WTC11 (cell line): ENCODE results near the gene TRMO. TPM values are rescaled to one million over a fixed set of nuclear protein-coding genes. Genes with fewer than 3 reads are reported as not detected.
A peak's percentile ranks its signal among the peaks of the same experiment; 100 is the strongest.

ENCODE experiments used
- ATAC-seq: fragments of 200-7000 bp; cut with Tn5 transposase; 2 replicates; pipeline ENCODE4 v1.10.0; 2021; ENCODE audit warnings: mild to moderate bottlenecking, moderate library complexity
- CTCF ChIA-PET: fragments of 300-600 bp; sonication (Branson Sonifier 250); formaldehyde crosslinking; loops from one replicate; lab custom pipeline; 2021; ENCODE audit warnings: antibody characterized with exemption; lab: Charles Lee
- POLR2A ChIA-PET: fragments of 350-600 bp; sonication (Branson Sonifier 250); formaldehyde crosslinking; loops from one replicate; lab custom pipeline; 2021; ENCODE audit warnings: antibody characterized with exemption; lab: Charles Lee
- DNase-seq: peaks from one replicate; pipeline ENCODE4 v3.0.0; 2021; ENCODE audit warnings: low spot score
- H3K27ac Mint-ChIP-seq: 2 replicates; pipeline ENCODE4 v1.8.0; 2021; ENCODE audit warnings: mixed read lengths
- H3K27me3 Mint-ChIP-seq: 2 replicates; pipeline ENCODE4 v1.8.0; 2021; ENCODE audit warnings: low read depth, mild to moderate bottlenecking, moderate library complexity, mixed read lengths
- H3K36me3 Mint-ChIP-seq: 2 replicates; pipeline ENCODE4 v1.8.0; 2021; ENCODE audit warnings: mixed read lengths
- H3K4me1 Mint-ChIP-seq: 2 replicates; pipeline ENCODE4 v1.8.0; 2022; ENCODE audit warnings: mixed read lengths
- H3K4me3 Mint-ChIP-seq: 2 replicates; pipeline ENCODE4 v1.8.0; 2021; ENCODE audit warnings: mild to moderate bottlenecking, moderate library complexity, mixed read lengths
- H3K9me3 Mint-ChIP-seq: 2 replicates; pipeline ENCODE4 v1.8.0; 2021; ENCODE audit warnings: mixed read lengths
- ATF1 ChIP-seq: sonication (generic); formaldehyde crosslinking; IDR thresholded peaks from 2 replicates; pipeline ENCODE4 v1.8.1; 2023; ENCODE audit warnings: mild to moderate bottlenecking, moderate library complexity, missing genetic modification reagents
- CREB1 ChIP-seq: sonication (generic); formaldehyde crosslinking; IDR thresholded peaks from 2 replicates; pipeline ENCODE4 v1.8.0; 2023; ENCODE audit warnings: mild to moderate bottlenecking, missing genetic modification reagents
- GABPB1 ChIP-seq: sonication (generic); formaldehyde crosslinking; IDR thresholded peaks from 2 replicates; pipeline ENCODE4 v1.8.1; 2023; ENCODE audit warnings: mild to moderate bottlenecking, missing genetic modification reagents
- KAT7 ChIP-seq: sonication (generic); formaldehyde crosslinking; IDR thresholded peaks from 2 replicates; pipeline ENCODE4 v1.8.1; 2023; ENCODE audit warnings: missing genetic modification reagents, mild to moderate bottlenecking, borderline replicate concordance
- MAX ChIP-seq: sonication (generic); formaldehyde crosslinking; IDR thresholded peaks from 2 replicates; pipeline ENCODE4 v1.8.0; 2022; ENCODE audit warnings: mild to moderate bottlenecking, missing genetic modification reagents
- NFE2L1 ChIP-seq: sonication (generic); formaldehyde crosslinking; IDR thresholded peaks from 2 replicates; pipeline ENCODE4 v1.8.1; 2023; ENCODE audit warnings: missing genetic modification reagents
- NR1H2 ChIP-seq: sonication (generic); formaldehyde crosslinking; IDR thresholded peaks from 2 replicates; pipeline ENCODE4 v1.9.0; 2021; ENCODE audit warnings: mild to moderate bottlenecking, moderate library complexity, missing genetic modification reagents
- PREB ChIP-seq: sonication (generic); formaldehyde crosslinking; IDR thresholded peaks from 2 replicates; pipeline ENCODE4 v1.8.1; 2022; ENCODE audit warnings: mild to moderate bottlenecking, missing genetic modification reagents, moderate library complexity, borderline replicate concordance
- PRRX2 ChIP-seq: fragments of 250-450 bp; sonication (Bioruptor Pico); IDR thresholded peaks from 2 replicates; pipeline ENCODE4 v1.8.0; 2021; ENCODE audit warnings: mild to moderate bottlenecking
- RELA ChIP-seq: sonication (generic); formaldehyde crosslinking; IDR thresholded peaks from 2 replicates; pipeline ENCODE4 v1.8.1; 2022; ENCODE audit warnings: missing genetic modification reagents, mild to moderate bottlenecking, borderline replicate concordance
- USF1 ChIP-seq: sonication (generic); formaldehyde crosslinking; IDR thresholded peaks from 2 replicates; pipeline ENCODE4 v1.8.0; 2022; ENCODE audit warnings: mild to moderate bottlenecking, missing genetic modification reagents
- ZNF263 ChIP-seq: sonication (generic); formaldehyde crosslinking; IDR thresholded peaks from 2 replicates; pipeline ENCODE4 v1.8.1; 2022; ENCODE audit warnings: low read depth, mild to moderate bottlenecking, moderate library complexity, missing genetic modification reagents
- ZNF416 ChIP-seq: fragments of 250-450 bp; sonication (Bioruptor Pico); IDR thresholded peaks from 2 replicates; pipeline ENCODE4 v1.9.0; 2021; ENCODE audit warnings: mild to moderate bottlenecking, inconsistent platforms
- ZNF423 ChIP-seq: fragments of 250-450 bp; sonication (Bioruptor Pico); IDR thresholded peaks from 2 replicates; pipeline ENCODE4 v2.1.2; 2022; ENCODE audit warnings: mild to moderate bottlenecking, moderate library complexity
- total RNA-seq: library from RNA; stranded (reverse); gene quantifications from 3 replicates; pipeline ENCODE4 v1.2.3, GENCODE V29; 2021
- TF ChIP-seq, protein P1 (sequence below): sonication (generic); formaldehyde crosslinking; IDR thresholded peaks from 2 replicates; pipeline ENCODE4 v1.8.0; 2023; ENCODE audit warnings: mild to moderate bottlenecking, missing genetic modification reagents
- TF ChIP-seq, protein P2 (sequence below): sonication (generic); formaldehyde crosslinking; IDR thresholded peaks from 2 replicates; pipeline ENCODE4 v1.8.1; 2023; ENCODE audit warnings: mild to moderate bottlenecking, missing genetic modification reagents, moderate library complexity
- TF ChIP-seq, protein P3 (sequence below): fragments of 200-600 bp; IDR thresholded peaks from 2 replicates; pipeline ENCODE4 v1.8.0; 2022; ENCODE audit warnings: antibody characterized with exemption

Gene TRMO
- total RNA-seq, 1 experiment from 2014 or later, result 4.6 TPM

- TF ChIP-seq, protein P1, sequence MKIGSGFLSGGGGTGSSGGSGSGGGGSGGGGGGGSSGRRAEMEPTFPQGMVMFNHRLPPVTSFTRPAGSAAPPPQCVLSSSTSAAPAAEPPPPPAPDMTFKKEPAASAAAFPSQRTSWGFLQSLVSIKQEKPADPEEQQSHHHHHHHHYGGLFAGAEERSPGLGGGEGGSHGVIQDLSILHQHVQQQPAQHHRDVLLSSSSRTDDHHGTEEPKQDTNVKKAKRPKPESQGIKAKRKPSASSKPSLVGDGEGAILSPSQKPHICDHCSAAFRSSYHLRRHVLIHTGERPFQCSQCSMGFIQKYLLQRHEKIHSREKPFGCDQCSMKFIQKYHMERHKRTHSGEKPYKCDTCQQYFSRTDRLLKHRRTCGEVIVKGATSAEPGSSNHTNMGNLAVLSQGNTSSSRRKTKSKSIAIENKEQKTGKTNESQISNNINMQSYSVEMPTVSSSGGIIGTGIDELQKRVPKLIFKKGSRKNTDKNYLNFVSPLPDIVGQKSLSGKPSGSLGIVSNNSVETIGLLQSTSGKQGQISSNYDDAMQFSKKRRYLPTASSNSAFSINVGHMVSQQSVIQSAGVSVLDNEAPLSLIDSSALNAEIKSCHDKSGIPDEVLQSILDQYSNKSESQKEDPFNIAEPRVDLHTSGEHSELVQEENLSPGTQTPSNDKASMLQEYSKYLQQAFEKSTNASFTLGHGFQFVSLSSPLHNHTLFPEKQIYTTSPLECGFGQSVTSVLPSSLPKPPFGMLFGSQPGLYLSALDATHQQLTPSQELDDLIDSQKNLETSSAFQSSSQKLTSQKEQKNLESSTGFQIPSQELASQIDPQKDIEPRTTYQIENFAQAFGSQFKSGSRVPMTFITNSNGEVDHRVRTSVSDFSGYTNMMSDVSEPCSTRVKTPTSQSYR, result no peak
- TF ChIP-seq PREB (CRISPR knock-in tag), result no peak
- TF ChIP-seq, protein P2, sequence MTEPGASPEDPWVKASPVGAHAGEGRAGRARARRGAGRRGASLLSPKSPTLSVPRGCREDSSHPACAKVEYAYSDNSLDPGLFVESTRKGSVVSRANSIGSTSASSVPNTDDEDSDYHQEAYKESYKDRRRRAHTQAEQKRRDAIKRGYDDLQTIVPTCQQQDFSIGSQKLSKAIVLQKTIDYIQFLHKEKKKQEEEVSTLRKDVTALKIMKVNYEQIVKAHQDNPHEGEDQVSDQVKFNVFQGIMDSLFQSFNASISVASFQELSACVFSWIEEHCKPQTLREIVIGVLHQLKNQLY (CRISPR knock-in tag), result no peak
- TF ChIP-seq NR1H2 (CRISPR knock-in tag), result no peak
- no peak for TF ChIP-seq CREB1 (CRISPR knock-in tag)
- TF ChIP-seq ATF1 (CRISPR knock-in tag), result no peak
These were observed 30.6 kb downstream of the TRMO start (continued) for GRCh38 chr9:97891736-97892135.

GRCh38 chr9:97889941-97890887 is 32.1 kb downstream of the TRMO start:
- Mint-ChIP-seq H3K27ac (no peak overlapping the region), H3K4me1 (peaks cover 6% of the 10 kb centered on the region; the same call in 1 of the 2 replicates), H3K9me3 (no peaks in the 10 kb centered on the region), H3K36me3 (no peaks in the 10 kb centered on the region), H3K4me3 (no peak overlapping the region), H3K27me3 (peaks cover 46% of the 10 kb centered on the region)
- DNase-seq (peak; percentile 81), ATAC-seq (peak; percentile 89)
- ChIA-PET CTCF (interaction anchor here (0.5 to 5.9 kb wide), 43 partner anchors 8 to 414 kb away, joined by 3 to 70 read pairs (median 4); partner anchors contain the start of genes NANS, NCBP1, TRMO and TSTD2), POLR2A (interaction anchor here (0.6 kb wide), 1 partner anchor 77 kb away, joined by 5 read pairs; no protein-coding TSS in a partner anchor)
- TF ChIP-seq ZNF416 (CRISPR knock-in tag) (no peak), PRRX2 (no peak), ZNF423 (CRISPR knock-in tag) (peak; percentile 38; the same call in 1 of the 2 replicates), ZNF263 (CRISPR knock-in tag) (no peak), GABPB1 (no peak)
- TF ChIP-seq, protein P3, sequence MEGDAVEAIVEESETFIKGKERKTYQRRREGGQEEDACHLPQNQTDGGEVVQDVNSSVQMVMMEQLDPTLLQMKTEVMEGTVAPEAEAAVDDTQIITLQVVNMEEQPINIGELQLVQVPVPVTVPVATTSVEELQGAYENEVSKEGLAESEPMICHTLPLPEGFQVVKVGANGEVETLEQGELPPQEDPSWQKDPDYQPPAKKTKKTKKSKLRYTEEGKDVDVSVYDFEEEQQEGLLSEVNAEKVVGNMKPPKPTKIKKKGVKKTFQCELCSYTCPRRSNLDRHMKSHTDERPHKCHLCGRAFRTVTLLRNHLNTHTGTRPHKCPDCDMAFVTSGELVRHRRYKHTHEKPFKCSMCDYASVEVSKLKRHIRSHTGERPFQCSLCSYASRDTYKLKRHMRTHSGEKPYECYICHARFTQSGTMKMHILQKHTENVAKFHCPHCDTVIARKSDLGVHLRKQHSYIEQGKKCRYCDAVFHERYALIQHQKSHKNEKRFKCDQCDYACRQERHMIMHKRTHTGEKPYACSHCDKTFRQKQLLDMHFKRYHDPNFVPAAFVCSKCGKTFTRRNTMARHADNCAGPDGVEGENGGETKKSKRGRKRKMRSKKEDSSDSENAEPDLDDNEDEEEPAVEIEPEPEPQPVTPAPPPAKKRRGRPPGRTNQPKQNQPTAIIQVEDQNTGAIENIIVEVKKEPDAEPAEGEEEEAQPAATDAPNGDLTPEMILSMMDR, result peak; percentile 81

DNA sequence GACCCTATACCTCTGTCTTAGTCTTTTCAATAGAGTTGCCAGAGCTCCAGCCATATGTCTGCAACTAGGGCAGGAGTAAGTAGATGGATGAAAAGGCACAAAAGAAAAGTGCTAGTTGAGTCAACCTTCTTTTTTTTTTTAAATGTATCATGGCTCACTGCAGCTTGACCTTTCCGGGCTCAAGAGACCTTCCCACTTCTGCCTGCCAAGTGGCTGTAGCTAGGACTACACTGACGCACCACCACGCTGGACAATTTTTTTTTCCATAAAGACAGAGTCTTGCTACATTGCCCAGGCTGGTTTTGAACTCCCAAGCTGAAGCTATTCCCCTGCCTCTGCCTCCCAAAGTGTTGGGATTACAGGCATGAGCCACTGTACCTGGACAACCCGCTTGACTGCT is 42.0 kb downstream of the TRMO start:
- H3K4me3 Mint-ChIP-seq, result no peak overlapping the region
- no peaks in the 10 kb centered on the region for H3K4me1 Mint-ChIP-seq
- no peak for ATAC-seq
- TF ChIP-seq USF1 (CRISPR knock-in tag) (no peak), RELA (CRISPR knock-in tag) (no peak), MAX (CRISPR knock-in tag) (no peak), ZNF263 (CRISPR knock-in tag) (no peak), NFE2L1 (CRISPR knock-in tag) (no peak), KAT7 (CRISPR knock-in tag) (no peak)
- TF ChIP-seq, protein P1, result no peak
- H3K9me3 Mint-ChIP-seq, result no peaks in the 10 kb centered on the region
- no peaks in the 10 kb centered on the region for H3K36me3 Mint-ChIP-seq
- ChIA-PET POLR2A (no interaction called here), CTCF (interaction anchor here (1.0 to 3.0 kb wide), 2 partner anchors 10 to 16 kb away, joined by 8 to 9 read pairs; no protein-coding TSS in a partner anchor)
- H3K27ac Mint-ChIP-seq, result no peak overlapping the region
- no peak for DNase-seq
- H3K27me3 Mint-ChIP-seq, result peaks cover 14% of the 10 kb centered on the region
